IPS DF 6.9 (cell line): ENCODE data around the gene GIPC3.

ENCODE experiments used
- DNase-seq: peaks from one replicate; pipeline ENCODE4 v3.0.0-alpha.2; 2013; ENCODE audit warnings: low read depth, low spot score
- H3K27ac ChIP-seq: one replicate; pipeline ENCODE4 v1.5.1; 2013; ENCODE audit warnings: low read length, control low read depth
- H3K27me3 ChIP-seq: 2 replicates; pipeline ENCODE4 v1.6.1; 2013; ENCODE audit warnings: mild to moderate bottlenecking, low read length; ENCODE audit not compliant: control insufficient read depth, insufficient read depth
- H3K36me3 ChIP-seq: 2 replicates; pipeline ENCODE4 v1.6.1; 2013; ENCODE audit warnings: low read length; ENCODE audit not compliant: control insufficient read depth, insufficient read depth
- H3K4me1 ChIP-seq: 2 replicates; pipeline ENCODE4 v1.6.1; 2013; ENCODE audit warnings: low read length; ENCODE audit not compliant: control insufficient read depth, insufficient read depth
- H3K4me3 ChIP-seq: 2 replicates; pipeline ENCODE4 v1.5.1; 2013; ENCODE audit warnings: mild to moderate bottlenecking, low read length
- H3K9me3 ChIP-seq: 2 replicates; pipeline ENCODE4 v1.6.1; 2013; ENCODE audit warnings: low read length, inconsistent platforms; ENCODE audit not compliant: control insufficient read depth, insufficient read depth
- WGBS: extraction: QIAGEN DNeasy Blood & Tissue Kit; methylation state at CpG from one replicate; pipeline ENCODE4 v1.1.7; 2013; ENCODE audit warnings: mixed read lengths, missing lambda C conversion rate; ENCODE audit not compliant: insufficient read length, insufficient coverage; 5-methylcytosine and 5-hydroxymethylcytosine counted together

The GIPC3 gene

GRCh38 chr19:3612901-3613741 lies 27.8 kb downstream of the GIPC3 start:
- no peaks in the 10 kb centered on the region for H3K4me1 ChIP-seq
- H3K27ac ChIP-seq = no peak overlapping the region
- peaks cover 18% of the 10 kb centered on the region for H3K36me3 ChIP-seq
- no peak for DNase-seq
- no peaks in the 10 kb centered on the region for H3K27me3 ChIP-seq
- no peak overlapping the region for H3K4me3 ChIP-seq
- WGBS = no CpG with 5 or more reads among the region's 79 CpGs
- no peaks in the 10 kb centered on the region for H3K9me3 ChIP-seq

GRCh38 chr19:3613818-3614661 lies 28.8 kb downstream of the GIPC3 start:
- no peaks in the 10 kb centered on the region for H3K9me3 ChIP-seq
- H3K4me3 ChIP-seq = no peak overlapping the region
- peaks cover 18% of the 10 kb centered on the region for H3K36me3 ChIP-seq
- WGBS = no CpG with 5 or more reads among the region's 39 CpGs
- no peak for DNase-seq
- no peaks in the 10 kb centered on the region; the same call in 1 of the 2 replicates for H3K4me1 ChIP-seq
- H3K27me3 ChIP-seq = no peaks in the 10 kb centered on the region
- H3K27ac ChIP-seq = no peak overlapping the region

DNA sequence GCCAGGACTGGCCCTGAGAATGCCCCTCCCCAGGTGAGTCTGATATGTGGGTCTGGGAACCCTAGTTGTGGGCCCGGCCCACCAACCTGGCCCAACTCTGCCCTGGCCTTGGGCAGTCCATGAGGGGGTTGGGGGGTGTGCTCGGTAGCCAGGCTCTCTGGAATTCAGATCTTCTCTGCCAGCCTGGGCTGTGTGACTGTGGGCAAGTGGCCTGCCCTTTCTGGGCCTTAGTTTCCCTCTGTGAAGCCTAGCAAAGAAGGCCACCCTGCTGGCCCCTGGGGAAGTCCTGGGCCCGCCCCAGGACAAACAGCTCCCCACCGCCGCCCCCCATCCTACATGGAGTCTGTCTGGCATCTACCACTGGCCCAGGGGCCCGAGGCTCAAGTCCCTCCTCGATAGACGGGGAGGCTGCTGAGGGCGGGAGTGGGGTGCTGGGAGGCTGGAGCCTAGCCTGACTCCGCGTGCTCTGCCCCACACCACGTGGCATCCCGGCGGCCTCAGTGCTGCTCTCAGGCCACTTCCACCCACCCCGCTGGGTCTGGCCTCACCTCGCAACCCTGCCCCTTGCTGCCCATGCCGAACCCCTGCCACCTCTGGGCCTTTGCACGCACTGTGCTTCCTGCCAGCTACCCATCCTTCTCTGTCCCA lies 29.7 kb downstream of the GIPC3 start:
- DNase-seq = no peak
- no peak overlapping the region for H3K27ac ChIP-seq
- H3K36me3 ChIP-seq = peaks cover 18% of the 10 kb centered on the region
- no peaks in the 10 kb centered on the region for H3K27me3 ChIP-seq
- H3K4me1 ChIP-seq = no peaks in the 10 kb centered on the region; the same call in 1 of the 2 replicates
- no peaks in the 10 kb centered on the region for H3K9me3 ChIP-seq
- H3K4me3 ChIP-seq = no peak overlapping the region
- WGBS = no CpG with 5 or more reads among the region's 18 CpGs

GRCh38 chr19:3615524-3616135 lies 30.4 kb downstream of the GIPC3 start:
- Histone ChIP-seq H3K4me3 (no peak overlapping the region), H3K27me3 (no peaks in the 10 kb centered on the region), H3K4me1 (no peaks in the 10 kb centered on the region; the same call in 1 of the 2 replicates), H3K36me3 (peaks cover 18% of the 10 kb centered on the region), H3K27ac (no peak overlapping the region), H3K9me3 (no peaks in the 10 kb centered on the region)
- no peak for DNase-seq
- no CpG with 5 or more reads among the region's 26 CpGs for WGBS

- Histone ChIP-seq H3K27ac (no peak overlapping the region), H3K4me3 (no peak overlapping the region), H3K9me3 (no peaks in the 10 kb centered on the region), H3K36me3 (peaks cover 7% of the 10 kb centered on the region; the same call in 1 of the 2 replicates), H3K4me1 (no peaks in the 10 kb centered on the region; the same call in 1 of the 2 replicates), H3K27me3 (no peaks in the 10 kb centered on the region)
- no CpG with 5 or more reads among the region's 19 CpGs for WGBS
- DNase-seq = no peak
Observed at GRCh38 chr19:3617463-3617862, 32.2 kb downstream of the GIPC3 start.

- Histone ChIP-seq H3K4me1 (no peaks in the 10 kb centered on the region; the same call in 1 of the 2 replicates), H3K4me3 (no peak overlapping the region), H3K27ac (no peak overlapping the region), H3K9me3 (no peaks in the 10 kb centered on the region), H3K27me3 (no peaks in the 10 kb centered on the region), H3K36me3 (peaks cover 7% of the 10 kb centered on the region; the same call in 1 of the 2 replicates)
- no peak for DNase-seq
- no CpG with 5 or more reads among the region's 31 CpGs for WGBS
Observed at GRCh38 chr19:3618144-3618810, 33.0 kb downstream of the GIPC3 start.

DNA sequence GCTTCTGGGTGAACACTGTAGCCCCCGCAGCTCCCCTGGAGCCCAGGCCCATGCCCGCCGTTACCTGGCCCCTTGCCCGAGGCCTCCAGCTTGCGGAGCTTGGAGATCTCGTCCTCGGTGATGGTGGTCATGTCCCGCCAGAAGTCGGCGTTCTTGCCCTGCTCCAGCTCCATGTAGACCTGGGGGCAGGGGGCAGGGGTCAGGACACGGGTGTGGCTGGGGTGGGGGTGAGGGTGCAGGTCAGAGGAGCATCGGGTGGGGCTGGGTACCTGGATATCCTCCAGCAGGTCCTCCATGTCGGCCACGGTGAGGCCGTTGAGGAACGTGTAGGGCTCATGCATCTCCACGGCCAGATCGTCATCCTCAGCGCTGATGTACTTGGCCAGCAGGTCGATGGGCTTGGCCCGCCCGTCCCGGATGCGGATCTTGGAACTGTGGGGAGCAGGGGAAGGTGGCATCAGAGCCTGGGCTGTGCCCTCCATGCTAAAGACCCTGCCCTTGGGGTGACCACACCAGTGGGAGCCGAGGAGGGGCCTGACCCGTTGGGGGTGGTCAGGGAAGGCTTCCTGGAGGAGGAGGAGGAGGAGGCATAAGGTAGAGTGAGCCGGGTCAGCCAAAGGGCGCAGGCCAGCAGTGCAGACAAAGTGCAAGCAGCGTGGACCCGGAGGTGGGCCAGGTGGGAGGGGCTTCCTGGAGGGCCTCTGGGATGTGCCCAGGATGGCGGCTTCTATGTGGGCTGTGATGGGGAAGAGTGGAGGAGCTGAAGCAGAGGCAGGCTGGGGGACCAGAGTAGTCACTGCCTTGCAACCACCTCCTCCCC lies 33.7 kb downstream of the GIPC3 start:
- H3K9me3 ChIP-seq = no peaks in the 10 kb centered on the region
- H3K36me3 ChIP-seq = peaks cover 12% of the 10 kb centered on the region
- WGBS = no CpG with 5 or more reads among the region's 31 CpGs
- H3K27me3 ChIP-seq = no peaks in the 10 kb centered on the region
- no peak for DNase-seq
- H3K4me1 ChIP-seq = no peaks in the 10 kb centered on the region; the same call in 1 of the 2 replicates
- no peak overlapping the region for H3K4me3 ChIP-seq
- no peak overlapping the region for H3K27ac ChIP-seq

- WGBS = no CpG with 5 or more reads among the region's 17 CpGs
- Histone ChIP-seq H3K27ac (no peak overlapping the region), H3K4me3 (no peak overlapping the region), H3K36me3 (peaks cover 12% of the 10 kb centered on the region), H3K9me3 (no peaks in the 10 kb centered on the region), H3K4me1 (no peaks in the 10 kb centered on the region; the same call in 1 of the 2 replicates), H3K27me3 (no peaks in the 10 kb centered on the region)
- DNase-seq = no peak
Observed at GRCh38 chr19:3619631-3620012, 34.3 kb downstream of the GIPC3 start.

DNA sequence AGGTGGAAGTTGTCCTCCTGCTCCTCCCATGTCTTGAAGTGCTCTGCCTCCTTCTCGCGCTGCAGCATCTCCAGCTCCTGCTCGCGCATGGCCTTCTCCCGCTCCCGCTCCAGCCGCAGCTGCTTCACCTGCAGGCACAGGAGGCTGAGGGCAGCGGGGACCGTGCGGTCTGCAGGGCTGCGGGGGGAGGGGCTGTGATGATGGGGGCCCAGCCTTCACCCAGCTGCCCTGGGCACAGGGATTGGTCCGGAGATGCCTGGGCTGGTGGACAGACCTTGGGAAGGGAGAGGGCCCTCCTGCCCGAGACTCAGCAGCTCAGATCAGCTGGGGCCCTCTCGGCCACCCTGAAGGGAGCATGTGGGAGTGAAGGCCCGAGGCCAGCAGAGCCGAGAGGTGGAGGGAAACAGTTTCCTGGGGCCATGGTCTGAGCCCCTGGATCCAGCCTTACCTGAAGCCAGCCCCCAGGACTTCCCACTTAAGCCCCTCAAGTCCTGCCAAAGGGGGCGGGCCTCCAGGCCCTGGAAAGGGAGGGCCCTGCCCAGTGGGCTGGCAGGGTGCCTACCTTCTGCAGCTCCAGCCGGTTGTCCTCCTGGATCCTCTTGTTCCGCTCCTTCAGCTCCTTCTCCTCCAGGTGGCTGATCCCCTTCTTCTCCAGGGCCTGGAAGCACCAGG lies 35.0 kb downstream of the GIPC3 start:
- Histone ChIP-seq H3K9me3 (no peaks in the 10 kb centered on the region), H3K4me3 (no peak overlapping the region), H3K4me1 (no peaks in the 10 kb centered on the region; the same call in 1 of the 2 replicates), H3K36me3 (peaks cover 10% of the 10 kb centered on the region), H3K27me3 (no peaks in the 10 kb centered on the region), H3K27ac (no peak overlapping the region)
- DNase-seq = no peak
- no CpG with 5 or more reads among the region's 19 CpGs for WGBS
